Left cardiac atrium (tissue), 4 donors: Measurements from ENCODE around the gene ANK3. TPM values are rescaled to one million over a fixed set of nuclear protein-coding genes. Genes with fewer than 3 reads are reported as not detected.
A peak's percentile ranks its signal among the peaks of the same experiment; 100 is the strongest.

ENCODE experiments used
- ATAC-seq, 2 donors: fragments of 200-7000 bp; cut with Tn5 transposase; one replicate each; pipeline ENCODE4 v1.9.1; 2020; ENCODE audit warnings: mild to moderate bottlenecking in 2 of 2, moderate library complexity in 2 of 2
- DNase-seq: peaks from one replicate; pipeline ENCODE4 v3.0.0-alpha.2; 2020
- intact Hi-C, 2 donors: fragments of 100-400 bp; cut with DNase I; formaldehyde crosslinking; loops; one replicate each; pipeline versions ENCODE4 v1.14.1 to v1.15.1; 2022 to 2023
- total RNA-seq, 2 donors: library from RNA; stranded (reverse); fragmentation: NEBNext Ultra II Directional; extraction: Animal tissue kit (Norgen Biotek cat#: 25700); gene quantifications; one replicate each; pipeline ENCODE4 v1.2.1, GENCODE V29; 2021
- donor health status: DM: no; HTN: yes; CAD: no.
- donor health status: DM: no; HTN: yes; CAD: no; lungs with severe emphysema.
- donor health status: DM: yes; HTN: yes; CAD: no.
- donor health status: Dilated cardiomyopathy.

The ANK3 gene
- total RNA-seq, 2 donors from 2014 or later, result 142 to 199 TPM

DNA sequence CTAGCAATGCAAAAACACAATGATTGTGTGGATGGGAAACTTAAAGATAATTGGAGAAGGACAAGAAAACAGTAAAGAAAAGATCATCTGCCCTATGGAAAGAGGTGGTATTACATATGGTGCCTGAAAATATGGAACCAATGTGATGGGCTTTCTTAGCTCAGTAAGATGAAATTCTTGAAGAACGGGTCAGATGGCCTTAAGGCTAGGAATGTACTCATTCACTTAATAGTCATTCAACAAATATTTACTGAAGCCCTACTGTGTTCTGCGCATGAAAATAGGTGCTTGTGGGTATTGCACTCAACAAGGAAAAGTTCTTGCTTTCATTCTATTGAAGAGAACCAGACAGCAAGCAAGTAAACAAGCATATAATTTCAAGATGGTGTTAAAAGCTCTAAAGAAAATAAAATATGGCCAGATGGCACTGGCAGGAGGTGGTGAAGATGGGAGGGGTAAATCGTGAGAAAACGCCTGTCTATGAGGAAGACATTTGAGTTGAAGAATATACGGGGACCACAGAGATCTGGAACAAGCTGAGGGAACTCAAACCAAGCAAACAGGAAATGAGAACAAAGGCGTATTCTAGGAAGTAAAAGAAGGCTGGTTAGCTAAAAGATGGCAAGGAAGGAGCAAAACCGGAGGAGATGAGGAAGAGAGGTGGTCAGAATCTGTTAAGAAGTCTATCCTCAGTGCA is 179.7 kb downstream of the ANK3 start:
- ATAC-seq, result no peak
- DNase-seq, result no peak
- intact Hi-C loops, result loop anchor here (5.0 to 10.0 kb wide), 2 partner anchors 95 to 108 kb away; no protein-coding TSS in a partner anchor

DNA sequence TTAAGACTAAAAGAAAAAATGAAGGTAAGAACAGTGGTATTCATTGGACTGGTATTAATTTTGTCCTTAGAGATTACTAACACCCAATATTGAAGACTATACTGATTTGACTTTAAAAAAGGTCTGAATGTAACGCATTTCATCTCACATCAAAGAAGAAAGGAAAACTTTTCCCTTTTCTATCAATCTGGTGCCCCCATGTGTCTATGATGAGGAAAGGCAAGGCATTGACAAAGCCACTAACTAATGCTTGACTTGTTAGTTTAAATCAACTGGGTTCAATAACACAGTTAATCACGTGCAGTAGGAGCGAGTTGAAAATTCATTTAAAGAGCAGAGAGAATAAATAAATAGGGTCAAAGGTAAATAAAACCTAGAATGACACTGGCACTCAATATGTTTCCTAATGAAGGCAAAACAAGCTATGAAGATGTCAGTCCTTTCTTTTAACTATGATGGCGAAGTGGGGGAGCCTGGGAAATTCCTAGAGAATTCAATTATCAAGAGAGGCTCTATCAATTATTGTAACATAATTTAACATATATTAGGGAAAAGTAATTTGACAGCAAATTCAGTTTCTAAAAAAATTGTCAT is 180.9 kb downstream of the ANK3 start:
- ATAC-seq (peak; percentile 35 to 41), DNase-seq (no peak)
- intact Hi-C loops, result loop anchor here (5.0 to 10.0 kb wide), 2 partner anchors 94 to 106 kb away; no protein-coding TSS in a partner anchor

GRCh38 chr10:60207894-60208293 is 181.8 kb downstream of the ANK3 start:
- no peak for ATAC-seq
- intact Hi-C loops, result loop anchor here (5.0 to 10.0 kb wide), 2 partner anchors 93 to 106 kb away; no protein-coding TSS in a partner anchor
- DNase-seq, result no peak

DNA sequence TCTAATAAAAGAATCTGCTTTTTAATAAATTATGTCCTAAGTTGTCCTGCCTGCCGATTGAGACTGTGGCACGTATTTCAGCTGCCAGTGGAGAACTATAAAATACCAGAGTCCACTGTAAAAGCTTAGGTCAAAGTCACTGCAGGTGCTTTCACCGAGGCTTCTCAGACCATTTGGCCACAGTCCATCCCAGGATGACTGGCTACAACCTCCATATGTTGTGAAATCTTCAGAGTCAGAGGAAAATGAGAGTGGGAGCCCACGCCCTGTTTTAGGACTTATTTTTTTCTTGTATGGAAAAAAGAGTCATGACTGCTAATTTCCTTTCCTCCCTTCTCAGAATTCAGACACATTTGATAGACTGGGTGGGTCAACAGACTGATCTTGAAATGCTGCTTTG is 182.9 kb downstream of the ANK3 start:
- ATAC-seq (peak in 1 of 2 donors; percentile 47), DNase-seq (no peak)
- intact Hi-C loops, result loop anchor here (5.0 to 10.0 kb wide), 2 partner anchors 92 to 104 kb away; no protein-coding TSS in a partner anchor

GRCh38 chr10:60205741-60206140 is 183.9 kb downstream of the ANK3 start:
- DNase-seq (no peak), ATAC-seq (no peak)
- intact Hi-C loops, result loop anchor here (5.0 to 10.0 kb wide), 2 partner anchors 91 to 103 kb away; no protein-coding TSS in a partner anchor

DNA sequence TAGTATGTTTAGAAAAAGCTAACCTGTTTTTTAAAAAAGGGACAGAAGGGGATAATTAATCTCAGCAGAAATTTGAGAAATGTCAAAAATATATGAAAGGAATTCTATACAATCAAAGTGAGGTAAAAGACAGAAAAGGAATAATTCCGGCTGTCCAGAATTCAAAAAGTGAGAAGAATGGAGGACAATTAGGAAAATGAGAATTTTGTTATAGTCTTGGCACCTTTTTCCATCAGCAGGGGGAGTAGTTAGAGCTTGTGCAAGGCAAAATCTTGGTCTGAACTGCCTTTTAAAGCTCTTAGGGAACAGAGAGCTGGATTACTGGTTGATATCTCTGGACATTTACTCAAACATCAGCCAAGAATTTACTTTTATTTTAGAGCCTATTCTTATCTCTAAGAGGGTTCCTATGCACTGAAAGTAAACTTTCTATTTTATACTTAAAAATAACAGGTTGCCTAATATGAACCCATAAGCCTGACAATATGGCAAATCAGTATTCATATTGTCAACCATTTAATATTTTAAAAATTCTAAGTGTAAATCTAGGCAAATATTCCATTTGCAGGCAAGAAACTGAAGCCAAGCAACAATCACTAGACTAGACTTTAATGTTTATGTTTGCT is 185.6 kb downstream of the ANK3 start:
- intact Hi-C loops, result loop anchor here (2.0 to 10.0 kb wide), 2 partner anchors 89 to 229 kb away; no protein-coding TSS in a partner anchor
- ATAC-seq (peak; percentile 49 to 56), DNase-seq (no peak)

- no peak for ATAC-seq
- intact Hi-C loops, result loop anchor here in 1 of 2 donors (10.0 kb wide), 1 partner anchor 86 kb away; no protein-coding TSS in a partner anchor
- DNase-seq, result no peak
Observed at GRCh38 chr10:60200682-60201053, 189.0 kb downstream of the ANK3 start.

- peak; percentile 20 to 27 for ATAC-seq
- intact Hi-C loops, result loop anchor here in 1 of 2 donors (10.0 kb wide), 1 partner anchor 85 kb away; no protein-coding TSS in a partner anchor
- no peak for DNase-seq
Observed at GRCh38 chr10:60200012-60200681, 189.5 kb downstream of the ANK3 start.

GRCh38 chr10:60197206-60197605 is 192.5 kb downstream of the ANK3 start:
- intact Hi-C loops, result no loop called here
- DNase-seq (no peak), ATAC-seq (no peak)

GRCh38 chr10:60194421-60194820 is 195.3 kb downstream of the ANK3 start:
- ATAC-seq (no peak), DNase-seq (no peak)
- intact Hi-C loops, result no loop called here

- DNase-seq (no peak), ATAC-seq (no peak)
- intact Hi-C loops, result no loop called here
Observed at GRCh38 chr10:60192946-60193345, 196.7 kb downstream of the ANK3 start.

DNA sequence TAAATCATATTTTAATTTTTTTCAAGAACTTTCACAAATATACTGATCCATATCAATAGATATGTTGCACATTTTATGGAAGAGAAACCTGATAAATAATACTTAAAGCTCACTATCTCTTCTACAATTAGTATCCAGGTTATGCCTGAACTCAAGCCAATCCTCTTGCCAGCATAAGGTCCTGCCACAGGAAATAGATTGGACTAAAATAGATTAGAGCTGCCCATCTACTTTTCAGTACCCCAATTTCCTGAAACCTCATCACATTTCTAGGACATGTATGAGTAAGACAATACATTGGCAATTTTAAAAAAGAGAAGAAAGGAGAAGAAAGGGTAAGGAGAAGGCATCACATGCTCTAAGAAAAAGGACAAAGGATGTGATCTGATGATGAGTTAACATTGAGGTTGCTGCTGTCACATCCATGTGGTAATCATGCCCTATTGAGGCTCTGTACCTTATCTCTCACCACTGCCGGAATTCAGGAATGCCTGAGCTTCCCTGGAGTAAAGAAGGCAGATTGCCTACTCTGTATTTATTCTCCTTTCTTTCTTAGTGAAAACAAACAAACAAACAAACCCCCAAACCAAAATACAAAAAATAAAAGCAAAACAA is 199.7 kb downstream of the ANK3 start:
- DNase-seq (no peak), ATAC-seq (peak in 1 of 2 donors; percentile 21)
- intact Hi-C loops, result loop anchor here in 1 of 2 donors (5.0 kb wide), 1 partner anchor 88 kb away; no protein-coding TSS in a partner anchor

DNA sequence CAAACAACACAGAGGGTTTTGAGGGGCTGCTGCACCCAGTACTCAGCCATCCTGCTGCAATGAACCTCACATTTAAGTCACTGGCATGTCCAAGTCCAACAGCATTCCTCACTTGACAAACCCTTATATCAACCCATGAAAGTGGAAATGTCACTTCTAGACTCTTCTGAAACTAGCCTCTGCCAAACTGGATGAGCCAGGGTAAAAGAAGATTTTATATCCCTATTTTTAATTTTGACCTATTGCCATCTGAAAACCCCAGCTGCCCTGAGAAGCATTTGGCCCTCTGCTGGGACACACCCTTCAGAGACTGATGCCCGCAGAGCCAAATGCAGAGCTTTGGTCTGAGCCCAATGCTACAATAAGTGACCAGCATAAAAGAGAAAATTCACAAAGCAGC is 201.1 kb downstream of the ANK3 start:
- intact Hi-C loops, result loop anchor here in 1 of 2 donors (5.0 kb wide), 1 partner anchor 86 kb away; no protein-coding TSS in a partner anchor
- peak; percentile 26 to 38 for ATAC-seq
- DNase-seq, result no peak

DNA sequence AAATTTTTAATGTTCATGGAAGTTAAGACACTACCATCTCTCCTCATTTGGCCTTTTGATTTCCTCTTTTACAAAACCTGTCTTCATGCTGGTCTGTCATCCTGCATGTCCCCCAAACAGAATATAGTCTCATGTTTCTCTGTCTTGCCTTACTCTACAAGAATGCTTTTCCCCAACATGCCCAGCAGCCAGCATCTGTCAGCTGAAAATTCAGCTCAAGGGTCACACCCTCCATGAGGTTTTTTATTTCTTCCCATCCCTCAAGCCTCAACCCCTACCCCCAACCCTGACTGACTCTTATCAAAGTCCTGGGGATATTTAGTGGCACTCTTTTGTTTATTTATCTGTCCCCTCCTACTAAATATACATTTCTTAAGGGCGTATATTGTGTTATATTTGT is 202.0 kb downstream of the ANK3 start:
- DNase-seq, result no peak
- intact Hi-C loops, result loop anchor here in 1 of 2 donors (5.0 kb wide), 1 partner anchor 85 kb away; no protein-coding TSS in a partner anchor
- no peak for ATAC-seq

- DNase-seq (peak; percentile 63), ATAC-seq (peak; percentile 79 to 93)
- intact Hi-C loops, result loop anchor here in 1 of 2 donors (5.0 kb wide), 1 partner anchor 84 kb away; no protein-coding TSS in a partner anchor
Observed at GRCh38 chr10:60186315-60187071, 203.2 kb downstream of the ANK3 start.

GRCh38 chr10:60185421-60185820 is 204.3 kb downstream of the ANK3 start:
- ATAC-seq, result peak in 1 of 2 donors; percentile 21
- intact Hi-C loops, result loop anchor here in 1 of 2 donors (5.0 kb wide), 1 partner anchor 83 kb away; no protein-coding TSS in a partner anchor
- DNase-seq, result no peak

GRCh38 chr10:60182691-60183090 is 207.0 kb downstream of the ANK3 start:
- intact Hi-C loops, result no loop called here
- DNase-seq (no peak), ATAC-seq (peak in 1 of 2 donors; percentile 42)

GRCh38 chr10:60176925-60177324 is 212.8 kb downstream of the ANK3 start:
- no peak for ATAC-seq

More at GRCh38 chr10:60176925-60177324, 212.8 kb downstream of the ANK3 start:
- intact Hi-C loops, result no loop called here
- no peak for DNase-seq
